OCI-M1 (cell line): ENCODE measurements around the gene VTCN1.

Source experiments
- DNase-seq: peaks from one replicate; lab custom pipeline; 2025; lab: John Stamatoyannopoulos, UW

VTCN1 gene

DNA sequence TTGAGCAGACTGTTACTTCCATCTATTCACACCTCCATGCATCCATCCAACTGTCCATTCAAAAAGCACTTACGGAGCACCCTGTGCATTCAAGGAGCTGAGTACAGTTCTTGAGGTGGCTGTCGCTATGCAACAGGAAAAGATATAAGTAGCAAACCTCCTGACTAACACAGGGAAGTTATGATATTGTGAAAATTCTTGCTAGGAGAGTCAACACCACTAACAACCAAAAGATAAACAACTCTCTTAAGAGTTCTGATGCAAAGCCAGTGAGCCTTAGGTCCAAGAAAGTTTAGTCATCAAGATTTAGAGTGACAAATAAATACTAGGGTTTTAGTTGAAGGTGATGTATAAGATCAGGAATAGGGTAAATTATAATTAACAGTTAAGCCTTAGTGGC lies 44.7 kb downstream of the VTCN1 start:
- no peak for DNase-seq

DNA sequence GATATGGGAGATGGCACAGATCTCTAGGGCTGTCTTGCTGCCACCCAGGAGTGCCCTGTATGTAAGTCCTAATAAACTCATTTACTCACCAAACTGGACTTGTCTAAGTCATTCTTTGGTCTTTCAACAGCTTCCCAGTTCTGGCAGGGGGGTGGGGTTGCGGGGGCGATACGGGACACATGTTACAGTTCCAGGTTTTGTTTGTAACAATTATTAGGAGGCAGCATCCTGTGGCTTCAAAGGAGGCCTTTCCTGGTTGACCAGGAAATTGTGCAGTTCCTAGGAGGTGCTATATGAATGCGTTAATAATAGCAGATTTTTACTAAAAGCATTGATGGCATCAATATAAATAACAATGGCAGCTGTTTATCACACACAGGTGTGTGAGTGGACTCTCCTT lies 46.5 kb downstream of the VTCN1 start:
- DNase-seq = no peak

DNA sequence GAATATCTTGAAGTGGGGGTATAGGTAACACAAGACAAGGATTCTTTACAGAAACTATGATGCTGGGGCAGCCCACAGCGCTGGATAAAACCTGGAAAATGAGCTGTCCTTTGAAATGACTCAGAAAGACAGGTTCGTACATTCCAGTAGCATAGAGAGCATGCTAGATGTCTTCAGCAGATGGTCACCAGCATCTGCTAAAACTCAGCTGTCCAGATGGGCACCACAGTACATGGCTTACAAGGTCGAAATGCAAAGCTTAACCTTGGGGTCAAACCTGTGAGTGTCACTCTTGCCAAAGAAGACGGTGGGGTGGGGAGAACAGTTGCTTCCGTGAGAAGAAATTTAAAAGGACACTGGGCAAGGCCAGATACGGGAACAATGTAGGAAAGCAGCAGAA lies 47.9 kb downstream of the VTCN1 start:
- DNase-seq = no peak

DNA sequence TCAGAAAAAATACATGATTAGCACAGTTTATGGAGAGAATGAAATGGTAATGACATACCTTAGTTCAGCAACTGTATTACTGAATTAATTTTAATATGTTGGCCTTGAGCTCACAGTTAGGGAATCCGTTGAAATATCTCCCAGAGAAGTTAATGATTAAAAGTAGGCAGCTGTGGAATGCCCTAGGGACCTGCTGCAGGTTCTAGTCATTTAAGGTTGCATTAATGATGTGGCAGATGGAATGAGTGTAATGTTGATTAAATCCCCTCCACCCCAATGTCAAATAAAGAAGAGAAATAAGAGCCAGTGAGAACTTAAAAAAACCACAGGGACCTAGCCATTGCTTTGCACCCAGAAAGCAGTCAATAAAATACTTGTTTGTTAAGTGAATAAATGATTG lies 48.8 kb downstream of the VTCN1 start:
- no peak for DNase-seq

DNA sequence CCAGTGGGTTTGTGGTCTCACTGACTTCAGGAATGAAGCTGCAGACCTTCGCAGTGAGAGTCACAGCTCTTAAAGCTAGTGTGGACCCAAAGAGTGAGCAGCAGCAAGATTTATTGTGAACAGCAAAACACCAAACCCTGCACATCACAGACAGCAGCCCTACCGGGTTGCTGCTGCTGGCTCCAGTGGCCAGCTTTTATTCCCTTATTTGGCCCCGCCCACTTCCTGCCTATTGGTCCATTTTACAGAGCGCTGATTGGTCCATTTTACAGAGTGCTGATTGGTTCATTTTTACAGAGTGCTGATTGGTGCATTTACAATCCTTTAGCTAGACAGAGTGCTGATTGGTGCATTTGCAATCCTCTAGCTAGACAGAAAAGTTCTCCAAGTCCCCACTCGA lies 59.4 kb downstream of the VTCN1 start:
- DNase-seq = peak; percentile 18

DNA sequence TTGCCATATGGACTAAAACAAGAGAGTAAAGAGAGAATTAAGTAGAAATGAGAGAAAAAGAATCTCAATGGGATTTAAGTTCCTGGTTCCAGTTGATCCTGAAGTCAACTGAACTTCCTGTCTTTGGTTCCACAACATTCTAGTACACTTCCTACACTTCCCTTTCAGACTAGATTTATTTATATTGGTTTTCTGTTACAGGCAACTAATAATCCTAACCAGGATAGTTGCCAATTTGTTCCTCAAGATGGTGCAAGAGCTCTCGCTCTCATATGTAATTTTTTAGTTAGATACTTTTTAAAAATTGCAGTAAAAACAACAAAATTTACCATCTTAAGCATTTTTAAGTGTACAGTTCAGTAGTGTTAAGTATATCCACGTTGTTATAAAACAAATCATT lies 60.4 kb downstream of the VTCN1 start:
- DNase-seq = peak; percentile 9

DNA sequence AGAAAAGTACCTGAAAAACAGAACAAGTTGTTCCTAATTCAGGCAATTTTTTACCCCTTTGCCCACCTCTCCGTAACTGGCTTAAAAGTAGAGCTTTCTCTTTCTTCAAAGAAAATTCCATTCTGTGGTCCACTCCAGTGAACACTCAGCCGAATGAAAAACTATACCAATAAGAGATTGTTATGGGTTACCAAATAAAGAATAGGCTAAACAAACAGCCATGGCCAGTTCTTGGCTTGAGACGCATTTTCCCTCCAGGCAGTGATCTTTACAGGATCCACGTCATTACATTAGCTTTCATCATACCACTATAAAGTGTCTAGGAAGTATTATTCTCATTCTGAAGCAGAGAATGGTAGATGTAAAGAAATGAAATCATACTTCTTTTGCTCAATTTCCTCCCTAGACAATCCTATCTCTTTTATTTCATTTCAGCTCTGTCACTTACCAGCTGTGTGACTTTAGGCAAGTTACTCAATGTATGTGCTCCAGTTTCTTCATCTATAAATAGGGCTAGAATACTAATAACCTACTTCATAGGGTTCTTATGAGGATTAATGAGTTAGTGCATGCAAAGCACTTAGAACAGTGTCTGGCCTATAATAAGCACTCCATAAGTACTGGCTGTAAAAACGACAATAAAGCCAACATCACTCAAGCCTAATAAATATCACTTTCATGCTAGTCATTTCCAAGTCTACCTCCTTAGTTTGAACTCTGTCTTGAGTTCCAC lies 62.7 kb downstream of the VTCN1 start:
- DNase-seq = no peak

DNA sequence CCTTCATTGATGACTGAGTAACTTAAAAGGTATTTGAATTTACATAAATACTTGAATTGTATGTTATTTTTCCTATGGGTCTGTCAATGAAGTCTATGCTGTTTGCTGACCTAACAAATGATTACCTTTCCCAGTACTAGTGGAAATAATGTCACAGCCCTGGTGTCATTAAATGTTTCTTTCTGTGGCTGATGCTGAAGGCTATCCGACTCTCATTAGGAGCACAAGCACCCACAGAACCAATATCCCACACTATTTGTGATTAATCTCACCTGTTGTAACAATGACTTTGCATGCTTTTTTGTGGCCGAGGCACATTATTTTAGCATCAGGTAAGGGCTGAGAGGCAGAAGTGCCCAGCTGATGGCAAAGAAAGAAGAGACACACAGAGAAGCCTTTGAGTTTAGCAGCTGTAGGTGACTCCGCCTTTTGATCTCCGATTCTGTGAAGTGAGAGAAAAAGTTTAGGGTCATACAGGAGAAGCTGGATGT lies 63.3 kb downstream of the VTCN1 start:
- no peak for DNase-seq

DNA sequence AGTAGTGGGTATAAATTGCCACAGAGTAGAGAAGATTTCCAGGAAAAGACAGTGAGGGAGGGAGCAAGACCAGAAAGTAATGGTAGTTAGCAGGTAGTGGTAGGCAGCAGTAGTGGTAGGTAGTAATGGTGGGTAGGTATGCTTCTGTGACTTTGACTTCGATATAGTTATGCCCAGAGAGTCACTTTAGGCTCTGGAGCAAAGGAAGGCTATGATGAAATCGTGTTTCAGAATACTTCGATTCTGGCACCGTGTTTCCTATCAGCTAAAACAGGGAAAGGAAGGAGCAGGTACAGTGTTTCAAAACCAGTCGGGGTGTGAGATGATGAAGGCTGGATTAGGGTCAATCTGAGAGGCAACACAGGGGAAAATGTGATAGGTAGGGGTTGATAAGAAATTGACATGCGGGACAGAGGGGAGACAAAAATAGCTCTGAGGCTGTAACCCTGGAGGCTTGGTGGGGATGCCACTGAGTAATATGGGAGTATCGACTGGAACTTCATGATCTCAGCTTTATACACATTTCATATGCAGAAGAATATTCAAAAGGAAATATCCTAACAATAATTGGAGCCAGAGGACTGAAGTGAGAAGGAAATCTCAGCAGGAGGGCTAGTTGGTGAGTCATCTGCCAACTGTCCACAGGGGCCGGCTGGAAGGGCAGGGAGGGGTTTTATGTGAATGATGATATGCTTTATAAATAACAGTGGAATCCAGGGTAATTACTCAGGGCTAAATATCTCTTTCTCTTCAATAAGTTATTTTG lies 64.0 kb downstream of the VTCN1 start:
- no peak for DNase-seq

DNA sequence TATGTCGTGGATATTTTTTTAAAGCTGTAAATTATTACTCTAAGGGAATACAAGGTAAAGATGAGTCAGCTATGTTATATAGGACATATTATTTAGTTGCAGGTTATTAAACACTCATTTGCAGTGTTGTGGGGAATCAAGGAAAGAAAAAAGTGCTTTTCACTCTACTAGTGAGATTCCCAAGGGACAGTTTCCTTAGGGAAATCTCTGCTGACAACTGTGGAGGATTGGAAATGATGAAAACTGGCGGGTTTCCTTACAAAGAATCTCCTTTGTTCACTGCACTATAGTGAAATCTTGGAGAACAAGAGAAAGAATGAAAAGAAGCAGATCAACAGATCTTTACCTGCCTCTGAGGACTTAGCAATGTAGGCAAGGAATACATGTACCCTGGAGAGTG lies 64.7 kb downstream of the VTCN1 start:
- DNase-seq = no peak

DNA sequence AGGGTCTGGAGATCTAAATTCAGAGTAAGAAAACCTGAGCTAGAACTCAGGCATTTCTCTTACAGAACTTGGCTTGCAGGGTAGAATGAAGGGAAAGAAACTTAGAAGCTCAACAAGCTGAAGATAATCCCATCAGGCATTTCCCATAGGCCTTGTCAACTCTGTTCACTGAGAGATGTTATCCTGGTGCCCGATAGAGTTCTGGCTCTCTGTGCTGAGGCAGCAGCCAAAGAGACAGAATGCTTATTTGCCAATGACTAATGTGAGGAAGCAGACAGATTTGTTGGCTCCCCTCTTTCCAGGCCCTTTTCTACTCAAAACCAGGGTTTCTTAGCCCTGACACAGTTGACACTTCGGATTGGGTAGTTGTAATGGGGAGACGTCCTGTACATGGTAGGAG lies 66.9 kb downstream of the VTCN1 start:
- no peak for DNase-seq

DNA sequence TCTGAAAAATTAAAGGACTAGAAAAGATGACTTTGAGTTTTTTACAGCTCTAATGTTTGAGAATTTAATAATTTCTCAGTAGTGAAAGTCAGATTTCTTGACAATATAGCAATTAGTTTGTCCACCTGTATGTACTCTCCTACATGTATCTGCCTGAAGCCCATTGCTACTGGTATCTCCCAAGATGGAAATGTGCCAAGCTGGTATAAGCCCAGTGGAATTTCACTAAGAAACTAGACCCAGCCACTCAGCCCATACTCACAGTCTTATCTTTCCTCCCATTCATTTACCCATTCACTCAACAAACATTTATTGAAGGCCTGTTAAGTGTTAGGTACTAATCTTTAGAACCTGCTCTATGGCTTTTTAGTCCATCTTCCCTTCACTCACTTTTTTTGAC lies 67.6 kb downstream of the VTCN1 start:
- DNase-seq = no peak

DNA sequence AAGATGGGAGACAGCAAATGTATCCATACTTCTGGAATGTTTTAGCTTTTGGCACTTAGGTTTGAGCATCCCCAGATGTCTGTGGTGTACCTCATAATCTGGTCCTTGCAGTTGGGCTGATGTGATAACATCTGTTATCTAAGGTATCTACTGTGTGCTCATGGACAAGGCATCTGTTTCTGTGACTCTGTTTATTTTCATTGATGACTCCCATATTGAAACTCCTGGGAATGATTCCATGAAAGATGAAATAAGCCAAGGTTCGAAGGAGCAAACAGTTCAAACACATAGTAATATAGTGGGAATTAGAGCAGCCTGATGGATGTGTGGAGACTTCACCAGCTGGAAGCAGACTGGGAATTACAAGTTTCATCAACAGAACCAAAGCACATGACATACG lies 68.5 kb downstream of the VTCN1 start:
- DNase-seq = no peak

DNA sequence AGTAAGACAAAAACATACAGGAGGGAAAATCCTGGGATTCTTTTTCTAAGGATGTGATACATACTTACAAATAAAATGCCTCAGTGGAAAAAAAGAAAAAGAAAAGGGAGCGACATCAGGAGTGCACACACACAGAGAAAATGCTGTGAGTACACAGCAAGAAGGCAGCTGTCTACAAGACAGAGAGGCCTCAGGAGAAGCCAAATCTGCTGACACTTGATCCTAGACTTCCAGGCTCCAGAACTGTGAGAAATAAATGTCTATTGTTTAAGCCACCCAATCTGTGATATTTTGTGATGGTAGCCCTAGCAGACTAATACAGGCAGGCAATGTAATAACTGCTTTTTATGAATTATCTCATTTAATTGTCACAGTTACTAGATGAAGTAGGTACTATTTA lies 72.2 kb downstream of the VTCN1 start:
- no peak for DNase-seq

DNA sequence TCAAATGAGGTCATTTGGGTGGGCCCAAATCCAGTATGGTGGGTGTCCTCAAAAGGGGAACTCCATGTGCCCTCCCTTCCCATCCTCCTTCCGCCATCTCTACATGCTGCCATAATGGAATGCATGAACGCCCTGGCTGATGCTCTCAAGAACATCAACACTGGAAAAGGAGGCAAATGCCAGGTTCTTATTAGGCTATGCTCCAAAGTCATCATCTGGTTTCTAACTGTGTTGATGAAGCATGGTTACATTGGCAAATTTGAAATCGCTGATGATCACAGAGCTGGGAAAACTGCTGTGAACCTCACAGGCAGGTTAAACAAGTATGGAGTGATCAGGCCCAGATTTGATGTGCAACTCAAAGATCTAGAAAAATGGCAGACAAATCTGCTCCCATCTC lies 72.6 kb downstream of the VTCN1 start:
- no peak for DNase-seq

DNA sequence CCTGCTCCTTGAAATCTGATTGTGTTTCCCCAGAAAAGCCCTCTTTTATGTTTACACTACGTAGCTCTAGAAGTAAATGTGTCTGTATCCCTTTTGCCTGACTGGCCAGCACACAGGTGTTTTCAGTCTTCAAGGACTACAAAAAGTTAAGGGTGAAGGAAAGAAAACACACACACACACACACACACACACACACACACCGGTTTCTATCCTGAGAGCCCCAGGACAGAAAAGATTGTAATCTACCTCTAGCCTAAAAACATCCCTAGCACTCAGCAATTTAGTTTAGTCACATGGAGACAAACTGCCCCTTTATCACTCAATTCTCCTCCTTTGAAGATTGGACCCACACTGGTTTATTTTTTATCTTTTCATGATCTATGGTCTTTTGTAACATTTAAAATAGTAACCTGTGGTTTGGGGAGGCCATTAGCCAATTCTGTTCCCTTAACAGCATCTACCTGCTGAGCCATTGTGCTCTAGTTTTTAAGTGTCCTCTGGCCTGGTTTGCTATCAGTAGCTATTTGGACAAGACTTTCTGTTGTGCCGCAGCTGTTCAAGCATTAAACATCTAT lies 73.4 kb downstream of the VTCN1 start:
- no peak for DNase-seq

DNA sequence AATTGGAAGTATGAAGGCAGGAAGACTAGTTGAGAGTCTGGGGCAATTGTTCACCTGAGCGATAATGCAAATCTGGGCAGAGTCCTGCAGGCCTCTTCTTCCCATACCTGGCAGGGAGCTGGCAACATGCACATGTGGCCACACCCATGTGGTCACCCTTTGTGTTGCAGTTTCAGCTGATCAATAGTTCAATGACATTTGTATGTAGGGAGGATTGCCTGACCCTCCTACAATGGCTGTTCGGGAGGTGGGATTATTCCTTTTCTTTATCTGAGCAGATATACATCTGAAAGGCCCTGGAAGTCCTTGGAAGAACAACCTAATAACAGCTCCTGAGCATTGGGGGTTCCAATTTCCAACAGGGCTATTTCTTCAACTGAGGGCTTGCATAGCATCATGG lies 74.0 kb downstream of the VTCN1 start:
- DNase-seq = no peak

DNA sequence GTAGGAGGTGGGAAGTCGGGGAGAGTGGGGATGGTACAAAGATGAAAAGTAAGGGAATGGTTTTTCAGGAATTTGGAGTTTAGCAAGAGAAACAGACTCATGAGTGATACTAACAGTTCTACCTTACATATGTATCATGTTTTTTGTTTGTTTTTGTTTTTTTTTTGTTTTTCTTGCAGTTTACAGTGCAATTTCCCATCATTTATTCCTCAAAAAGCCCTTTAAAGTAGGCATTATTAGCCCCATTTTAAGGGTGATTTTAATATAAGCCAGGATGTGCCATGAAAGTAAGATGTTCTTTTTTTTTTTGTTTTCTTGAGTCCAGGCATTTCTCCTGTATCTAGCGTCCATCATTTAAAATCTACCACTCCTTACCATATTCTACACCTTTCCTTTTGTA lies 75.4 kb downstream of the VTCN1 start:
- DNase-seq = no peak

DNA sequence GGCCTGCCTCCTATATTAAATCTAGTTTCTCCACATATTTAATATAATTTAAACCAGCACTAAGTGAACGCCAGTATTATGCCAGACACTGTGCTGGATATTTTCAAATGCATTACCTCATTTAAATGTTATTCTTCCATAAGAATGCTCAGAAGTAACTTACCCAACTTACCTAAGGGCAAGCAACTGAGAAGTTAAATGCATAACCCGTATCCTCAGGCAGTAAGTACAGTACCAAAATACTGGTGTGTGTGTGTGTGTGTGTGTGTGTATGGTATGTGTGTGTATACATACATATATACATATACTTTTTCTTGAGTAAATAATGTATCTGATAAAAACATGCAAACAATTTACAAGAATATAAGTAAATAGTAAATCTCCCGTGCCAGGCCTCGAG lies 80.2 kb downstream of the VTCN1 start:
- DNase-seq = no peak

DNA sequence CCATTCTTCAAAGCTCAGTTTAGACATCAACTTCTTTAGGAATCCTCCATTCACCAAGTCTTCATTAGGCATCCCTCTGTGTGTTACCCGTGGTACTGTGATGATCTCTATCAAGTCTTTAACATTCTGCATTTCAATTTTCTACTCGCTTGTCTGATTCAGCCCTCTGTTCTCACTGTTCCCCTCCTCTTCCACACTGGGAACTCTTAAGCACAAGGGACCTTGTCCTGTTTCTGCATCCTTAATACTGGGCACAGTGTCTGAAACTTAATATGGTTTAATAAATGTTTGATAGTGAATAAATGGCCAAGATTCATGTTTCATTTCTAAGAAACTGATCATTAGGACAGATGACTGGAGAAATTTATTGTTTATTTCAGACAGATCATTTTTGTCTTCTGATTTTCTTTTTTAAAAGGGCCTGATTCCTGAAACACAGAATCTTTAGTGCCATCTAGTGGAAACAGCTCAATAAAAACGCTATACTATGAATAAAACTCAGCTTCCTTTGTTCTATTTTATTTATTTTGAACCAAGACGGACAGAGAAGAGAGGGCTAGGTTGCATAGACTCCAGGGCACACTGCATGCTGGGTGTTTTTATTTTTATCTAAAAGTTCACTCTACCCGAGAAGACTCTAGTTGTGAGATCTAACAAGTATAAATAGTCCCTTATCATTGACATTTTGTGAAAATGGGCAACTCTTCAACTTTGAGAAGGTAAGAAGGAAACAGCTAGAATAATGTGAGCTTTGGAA lies 82.2 kb downstream of the VTCN1 start:
- DNase-seq = peak; percentile 79

DNA sequence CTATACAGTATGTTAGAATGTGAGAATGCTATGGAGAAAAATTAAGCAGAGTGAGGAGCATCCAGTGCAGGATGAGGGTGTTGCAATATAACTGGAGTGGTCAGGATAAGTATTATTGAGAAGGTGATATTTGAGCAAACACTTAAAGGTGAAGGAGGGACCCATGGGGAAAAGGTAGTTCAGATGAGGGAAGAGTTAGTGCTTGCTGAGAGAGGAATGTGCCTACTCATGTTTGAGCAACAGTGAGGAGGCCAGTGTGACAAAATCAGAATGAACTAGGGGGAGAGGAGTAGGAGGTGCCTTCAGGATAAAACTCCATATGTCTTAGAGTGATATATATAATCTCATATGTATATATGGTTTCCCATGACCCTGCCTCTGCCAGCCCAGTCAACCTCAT lies 82.9 kb downstream of the VTCN1 start:
- peak; percentile 29 for DNase-seq

DNA sequence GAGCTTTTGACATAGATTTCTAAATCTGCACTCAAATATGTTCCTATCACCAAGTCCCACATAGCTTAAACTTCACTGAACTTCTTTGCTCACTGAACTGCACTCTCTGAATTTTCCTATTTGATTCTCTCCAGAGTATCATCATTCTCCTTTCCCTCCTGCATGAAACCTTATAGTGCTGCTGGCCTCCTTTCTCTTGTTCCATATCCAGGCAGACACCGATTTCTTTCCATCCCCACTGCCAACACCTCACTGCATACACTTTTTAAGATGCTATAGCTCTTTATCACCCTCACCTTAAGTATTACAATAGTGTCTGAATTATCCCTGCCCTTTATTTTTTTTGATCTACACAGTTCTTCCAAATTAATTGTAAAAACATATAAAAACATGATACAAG lies 86.1 kb downstream of the VTCN1 start:
- no peak for DNase-seq

DNA sequence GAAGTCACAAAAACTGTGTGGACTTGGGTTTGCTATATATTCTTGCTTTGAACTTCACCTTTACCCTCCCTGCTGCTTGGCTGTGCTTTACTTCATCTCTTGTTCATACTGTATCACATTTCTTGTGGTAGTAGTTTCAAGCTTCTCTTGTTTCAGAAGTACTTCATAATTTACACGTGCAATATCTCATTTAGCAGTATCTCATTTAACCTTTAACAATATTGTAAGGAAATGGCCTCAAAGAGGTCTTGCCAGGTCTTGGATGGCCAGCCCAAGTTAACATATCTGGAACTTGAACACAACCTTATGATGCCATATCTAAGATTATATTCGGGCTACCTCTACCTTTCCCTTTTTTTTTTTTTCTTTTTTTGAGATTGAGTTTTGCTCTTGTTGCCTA lies 87.5 kb downstream of the VTCN1 start:
- DNase-seq = no peak
